ENCODE measurements around the gene TNN. TPM values are rescaled to one million over a fixed set of nuclear protein-coding genes. Genes with fewer than 3 reads are reported as not detected.
"Not testable (repeated sequence)": the region's sequence is repeated elsewhere in the genome, so short reads cannot be mapped to it uniquely, and the experiment has no call there.

Gene TNN
- total and polyA plus RNA-seq, 5 donors from 2014 or later, result 0.09 TPM; not detected in 4

- no peaks in the 10 kb centered on the region for H3K9me3 Mint-ChIP-seq
- H3K27me3 Mint-ChIP-seq, result peaks cover 10% of the 10 kb centered on the region
- no peaks in the 10 kb centered on the region for H3K4me1 Mint-ChIP-seq
- H3K27ac Mint-ChIP-seq, result no peak overlapping the region
- DNase-seq (no peak), ATAC-seq (ENCODE audit: low read depth in 2 of 2) (no peak)
- H3K4me3 Mint-ChIP-seq, result peak overlapping the region in 1 of 4 donors; percentile 49
- Histone ChIP-seq H3K27me3 (ENCODE audit: control insufficient read depth, insufficient read depth, low read length) (peaks cover 4% of the 10 kb centered on the region), H3K4me3 (ENCODE audit: low read depth, low read length) (no peak overlapping the region), H3K9me3 (ENCODE audit: control insufficient read depth in 2 of 2, low read length in 2 of 2) (no peaks in the 10 kb centered on the region), H3K36me3 (ENCODE audit: control insufficient read depth, insufficient read depth, low read length) (no peaks in the 10 kb centered on the region), H3K27ac (ENCODE audit: insufficient read depth, low read length, poor library complexity, severe bottlenecking) (no peak overlapping the region), H3K4me1 (ENCODE audit: control insufficient read depth, insufficient read depth, low read length, poor library complexity, severe bottlenecking) (no peaks in the 10 kb centered on the region)
- no peaks in the 10 kb centered on the region for H3K36me3 Mint-ChIP-seq
These were observed 29.7 kb downstream of the TNN start for GRCh38 chr1:175097361-175097760.

- H3K27ac ChIP-seq (ENCODE audit: insufficient read depth, low read length, poor library complexity, severe bottlenecking), result no peak overlapping the region
- H3K36me3 Mint-ChIP-seq, result no peaks in the 10 kb centered on the region
- H3K36me3 ChIP-seq (ENCODE audit: control insufficient read depth, insufficient read depth, low read length), result no peaks in the 10 kb centered on the region
- H3K9me3 ChIP-seq (ENCODE audit: control insufficient read depth in 2 of 2, low read length in 2 of 2), result no peaks in the 10 kb centered on the region
- H3K27me3 ChIP-seq (ENCODE audit: control insufficient read depth, insufficient read depth, low read length), result no peaks in the 10 kb centered on the region
- no peak overlapping the region for H3K4me3 Mint-ChIP-seq
- DNase-seq (no peak), ATAC-seq (ENCODE audit: low read depth in 2 of 2) (no peak)
- no peaks in the 10 kb centered on the region for H3K4me1 Mint-ChIP-seq
- peaks cover 5% of the 10 kb centered on the region for H3K27me3 Mint-ChIP-seq
- H3K4me1 ChIP-seq (ENCODE audit: control insufficient read depth, insufficient read depth, low read length, poor library complexity, severe bottlenecking), result no peaks in the 10 kb centered on the region
- no peak overlapping the region for H3K4me3 ChIP-seq (ENCODE audit: low read depth, low read length)
- H3K27ac Mint-ChIP-seq, result no peak overlapping the region
- H3K9me3 Mint-ChIP-seq, result peaks cover 0 to 1% (median 0%) of the 10 kb centered on the region in 7 donors
These were observed 32.3 kb downstream of the TNN start for GRCh38 chr1:175099916-175100315.

DNA sequence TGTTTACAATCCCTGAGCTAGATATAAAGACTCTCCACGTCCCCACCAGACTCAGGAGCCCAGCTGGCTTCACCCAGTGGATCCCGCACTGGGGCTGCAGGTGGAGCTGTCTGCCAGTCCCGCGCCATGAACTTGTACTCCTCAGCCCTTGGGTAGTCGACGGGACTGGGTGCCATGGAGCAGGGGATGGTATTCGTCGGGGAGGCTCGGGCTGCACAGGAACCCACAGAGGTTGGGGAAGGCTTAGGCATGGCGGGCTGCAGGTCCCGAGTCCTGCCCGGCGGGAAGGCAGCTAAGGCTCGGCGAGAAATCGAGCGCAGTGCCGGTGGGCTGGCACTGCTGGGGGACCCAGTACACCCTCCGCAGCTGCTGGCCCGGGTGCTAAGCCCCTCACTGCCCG is 34.5 kb downstream of the TNN start:
- not testable (repeated sequence) for H3K36me3 ChIP-seq (ENCODE audit: control insufficient read depth, insufficient read depth, low read length); H3K27ac ChIP-seq (ENCODE audit: insufficient read depth, low read length, poor library complexity, severe bottlenecking); H3K4me3 ChIP-seq (ENCODE audit: low read depth, low read length); H3K27ac Mint-ChIP-seq; H3K27me3 ChIP-seq (ENCODE audit: control insufficient read depth, insufficient read depth, low read length); H3K27me3 Mint-ChIP-seq; ATAC-seq (ENCODE audit: low read depth in 2 of 2); H3K9me3 ChIP-seq (ENCODE audit: control insufficient read depth in 2 of 2, low read length in 2 of 2); H3K36me3 Mint-ChIP-seq; H3K4me1 ChIP-seq (ENCODE audit: control insufficient read depth, insufficient read depth, low read length, poor library complexity, severe bottlenecking); H3K4me1 Mint-ChIP-seq; H3K9me3 Mint-ChIP-seq; DNase-seq; H3K4me3 Mint-ChIP-seq

GRCh38 chr1:175106536-175106935 is 38.9 kb downstream of the TNN start:
- not testable (repeated sequence) for H3K27ac ChIP-seq (ENCODE audit: insufficient read depth, low read length, poor library complexity, severe bottlenecking); H3K27ac Mint-ChIP-seq; H3K9me3 ChIP-seq (ENCODE audit: control insufficient read depth in 2 of 2, low read length in 2 of 2); H3K36me3 Mint-ChIP-seq; ATAC-seq (ENCODE audit: low read depth in 2 of 2); H3K36me3 ChIP-seq (ENCODE audit: control insufficient read depth, insufficient read depth, low read length); H3K27me3 ChIP-seq (ENCODE audit: control insufficient read depth, insufficient read depth, low read length); H3K4me1 Mint-ChIP-seq; H3K4me3 ChIP-seq (ENCODE audit: low read depth, low read length); H3K4me3 Mint-ChIP-seq; H3K9me3 Mint-ChIP-seq; H3K27me3 Mint-ChIP-seq; DNase-seq; H3K4me1 ChIP-seq (ENCODE audit: control insufficient read depth, insufficient read depth, low read length, poor library complexity, severe bottlenecking)

GRCh38 chr1:175108331-175108820 is 40.7 kb downstream of the TNN start:
- ATAC-seq (ENCODE audit: low read depth in 2 of 2); H3K4me1 Mint-ChIP-seq: not testable (repeated sequence)

DNA sequence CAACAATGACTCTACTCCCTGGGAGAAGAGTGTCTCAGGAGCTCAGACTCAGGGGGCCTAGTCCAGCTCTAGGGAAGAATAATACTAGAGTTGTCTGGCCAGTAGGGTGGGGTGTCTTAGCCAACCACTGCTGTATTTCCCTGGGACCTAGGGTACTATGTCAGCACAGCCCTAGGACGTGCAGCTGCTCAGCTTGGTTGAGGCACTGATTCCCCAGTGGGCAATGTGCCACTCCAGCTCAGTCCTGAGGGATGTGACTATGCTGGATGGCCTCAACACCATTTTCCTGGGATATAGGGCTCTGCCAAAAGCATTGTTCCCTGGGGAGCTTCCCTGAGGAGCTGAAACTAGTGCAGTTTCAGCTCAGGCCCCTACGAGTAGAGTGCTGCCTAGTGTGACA is 47.4 kb downstream of the TNN start:
- H3K4me1 ChIP-seq (ENCODE audit: control insufficient read depth, insufficient read depth, low read length, poor library complexity, severe bottlenecking), result no peaks in the 10 kb centered on the region
- H3K4me3 ChIP-seq (ENCODE audit: low read depth, low read length), result no peak overlapping the region
- DNase-seq (no peak), ATAC-seq (ENCODE audit: low read depth in 2 of 2) (no peak)
- no peaks in the 10 kb centered on the region for H3K36me3 ChIP-seq (ENCODE audit: control insufficient read depth, insufficient read depth, low read length)
- Mint-ChIP-seq H3K27me3 (peaks cover 47% of the 10 kb centered on the region), H3K9me3 (peaks cover 0 to 16% (median 6%) of the 10 kb centered on the region in 7 donors), H3K27ac (no peak overlapping the region), H3K36me3 (no peaks in the 10 kb centered on the region), H3K4me1 (no peaks in the 10 kb centered on the region), H3K4me3 (no peak overlapping the region)
- H3K27ac ChIP-seq (ENCODE audit: insufficient read depth, low read length, poor library complexity, severe bottlenecking), result no peak overlapping the region
- peaks cover 0 to 18% of the 10 kb centered on the region in 2 experiments for H3K9me3 ChIP-seq (ENCODE audit: control insufficient read depth in 2 of 2, low read length in 2 of 2)
- H3K27me3 ChIP-seq (ENCODE audit: control insufficient read depth, insufficient read depth, low read length), result peaks cover 9% of the 10 kb centered on the region

More at GRCh38 chr1:175108331-175108820, 40.7 kb downstream of the TNN start:
- not testable (repeated sequence) for H3K27ac ChIP-seq (ENCODE audit: insufficient read depth, low read length, poor library complexity, severe bottlenecking); H3K9me3 Mint-ChIP-seq; H3K4me3 Mint-ChIP-seq; H3K9me3 ChIP-seq (ENCODE audit: control insufficient read depth in 2 of 2, low read length in 2 of 2); H3K27me3 ChIP-seq (ENCODE audit: control insufficient read depth, insufficient read depth, low read length); DNase-seq; H3K27ac Mint-ChIP-seq; H3K36me3 ChIP-seq (ENCODE audit: control insufficient read depth, insufficient read depth, low read length); H3K4me3 ChIP-seq (ENCODE audit: low read depth, low read length); H3K4me1 ChIP-seq (ENCODE audit: control insufficient read depth, insufficient read depth, low read length, poor library complexity, severe bottlenecking); H3K36me3 Mint-ChIP-seq
- peaks cover 18% of the 10 kb centered on the region for H3K27me3 Mint-ChIP-seq

DNA sequence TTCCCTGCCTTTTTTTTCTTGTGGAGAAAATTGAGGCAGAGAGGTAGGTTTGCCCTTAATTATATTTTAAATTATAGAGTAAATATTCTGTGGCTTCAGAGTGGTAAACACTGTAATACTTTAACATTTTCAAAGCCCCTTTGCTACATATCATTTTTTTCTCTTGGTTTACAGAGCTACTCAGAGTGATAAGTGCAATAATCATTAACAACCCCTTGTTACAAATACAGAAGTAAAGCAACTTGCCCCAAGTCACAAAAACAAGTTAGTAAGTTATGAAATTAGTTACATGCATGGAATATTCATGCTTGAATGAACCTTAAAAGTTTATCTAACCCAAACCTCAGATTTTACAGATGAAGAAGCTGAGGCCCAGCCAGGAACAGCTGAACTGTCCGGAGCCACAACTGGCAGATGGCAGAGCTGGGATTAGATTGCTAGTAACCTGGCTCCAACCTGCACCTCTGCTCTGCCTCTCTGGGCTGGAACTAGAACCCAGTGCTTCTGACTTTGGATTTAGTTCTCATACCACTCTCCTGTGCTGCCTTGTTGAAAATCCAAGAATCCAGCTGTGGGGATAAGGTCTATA is 48.7 kb downstream of the TNN start:
- DNase-seq (no peak), ATAC-seq (ENCODE audit: low read depth in 2 of 2) (no peak)
- Mint-ChIP-seq H3K27ac (no peak overlapping the region), H3K4me1 (no peaks in the 10 kb centered on the region), H3K4me3 (no peak overlapping the region), H3K27me3 (peaks cover 41% of the 10 kb centered on the region), H3K9me3 (peaks cover 0 to 16% (median 6%) of the 10 kb centered on the region in 7 donors), H3K36me3 (no peaks in the 10 kb centered on the region)
- Histone ChIP-seq H3K4me3 (ENCODE audit: low read depth, low read length) (no peak overlapping the region), H3K9me3 (ENCODE audit: control insufficient read depth in 2 of 2, low read length in 2 of 2) (peaks cover 0 to 18% of the 10 kb centered on the region in 2 experiments), H3K27me3 (ENCODE audit: control insufficient read depth, insufficient read depth, low read length) (peaks cover 12% of the 10 kb centered on the region), H3K36me3 (ENCODE audit: control insufficient read depth, insufficient read depth, low read length) (no peaks in the 10 kb centered on the region), H3K27ac (ENCODE audit: insufficient read depth, low read length, poor library complexity, severe bottlenecking) (no peak overlapping the region), H3K4me1 (ENCODE audit: control insufficient read depth, insufficient read depth, low read length, poor library complexity, severe bottlenecking) (no peaks in the 10 kb centered on the region)

DNA sequence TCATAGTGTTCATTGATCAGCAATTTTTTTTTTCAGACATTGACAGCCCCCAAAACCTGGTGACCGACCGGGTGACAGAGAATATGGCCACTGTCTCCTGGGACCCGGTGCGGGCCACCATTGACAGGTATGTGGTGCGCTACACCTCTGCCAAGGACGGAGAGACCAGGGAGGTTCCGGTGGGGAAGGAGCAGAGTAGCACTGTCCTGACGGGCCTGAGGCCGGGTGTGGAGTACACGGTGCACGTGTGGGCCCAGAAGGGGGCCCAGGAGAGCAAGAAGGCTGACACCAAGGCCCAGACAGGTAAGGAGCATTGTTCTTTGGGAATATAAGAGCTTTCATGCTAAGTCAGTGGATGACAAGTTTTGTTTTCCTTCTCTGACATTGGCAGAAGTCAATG is 49.3 kb downstream of the TNN start:
- ATAC-seq (ENCODE audit: low read depth in 2 of 2), result no peak
- no peak for DNase-seq
- Histone ChIP-seq H3K27ac (ENCODE audit: insufficient read depth, low read length, poor library complexity, severe bottlenecking) (no peak overlapping the region), H3K36me3 (ENCODE audit: control insufficient read depth, insufficient read depth, low read length) (no peaks in the 10 kb centered on the region), H3K27me3 (ENCODE audit: control insufficient read depth, insufficient read depth, low read length) (peaks cover 12% of the 10 kb centered on the region), H3K9me3 (ENCODE audit: control insufficient read depth in 2 of 2, low read length in 2 of 2) (peaks cover 0 to 18% of the 10 kb centered on the region in 2 experiments), H3K4me3 (ENCODE audit: low read depth, low read length) (no peak overlapping the region), H3K4me1 (ENCODE audit: control insufficient read depth, insufficient read depth, low read length, poor library complexity, severe bottlenecking) (no peaks in the 10 kb centered on the region)
- Mint-ChIP-seq H3K9me3 (peaks cover 0 to 16% (median 6%) of the 10 kb centered on the region in 7 donors), H3K4me3 (no peak overlapping the region), H3K27me3 (peaks cover 41% of the 10 kb centered on the region), H3K4me1 (no peaks in the 10 kb centered on the region), H3K27ac (no peak overlapping the region), H3K36me3 (no peaks in the 10 kb centered on the region)
